Pulmonary artery endothelial cell (primary cell): ENCODE measurements around the gene LRRC37A3. TPM values are rescaled to one million over a fixed set of nuclear protein-coding genes. Genes with fewer than 3 reads are reported as not detected.
"Not testable (repeated sequence)": the region's sequence is repeated elsewhere in the genome, so short reads cannot be mapped to it uniquely, and the experiment has no call there.

ENCODE experiments used
- DNase-seq: peaks from one replicate; pipeline ENCODE4 v3.0.0-alpha.2; 2011; ENCODE audit warnings: low read depth, low spot score
- total RNA-seq: library from RNA; depleted of rRNA; stranded (reverse); fragments of >200 nt; gene quantifications from 2 replicates; pipeline ENCODE4 v1.2.3, GENCODE V29; 2014

The LRRC37A3 gene
- total RNA-seq, 1 donor from 2014 or later: 3.0 TPM

DNA sequence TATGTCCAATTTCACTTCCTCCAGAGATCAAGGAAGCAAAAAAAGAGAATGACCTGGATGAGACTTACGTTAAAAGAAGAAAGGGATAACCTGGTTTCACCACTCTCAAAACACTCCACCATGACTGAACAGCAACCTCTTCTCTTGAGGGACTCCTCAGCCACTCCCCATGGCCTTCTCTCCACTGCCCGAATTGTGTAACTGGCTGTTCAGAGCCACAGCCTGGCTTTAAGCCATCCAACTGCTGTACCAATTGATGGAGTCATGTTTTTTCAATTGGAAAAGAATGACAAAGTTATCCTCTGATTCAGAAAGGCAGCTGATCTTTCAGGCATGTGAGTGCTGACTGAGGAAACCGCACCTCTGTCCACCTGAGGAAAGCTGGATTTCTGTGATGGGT is 85.2 kb downstream of the LRRC37A3 start:
- DNase-seq: not testable (repeated sequence)

DNA sequence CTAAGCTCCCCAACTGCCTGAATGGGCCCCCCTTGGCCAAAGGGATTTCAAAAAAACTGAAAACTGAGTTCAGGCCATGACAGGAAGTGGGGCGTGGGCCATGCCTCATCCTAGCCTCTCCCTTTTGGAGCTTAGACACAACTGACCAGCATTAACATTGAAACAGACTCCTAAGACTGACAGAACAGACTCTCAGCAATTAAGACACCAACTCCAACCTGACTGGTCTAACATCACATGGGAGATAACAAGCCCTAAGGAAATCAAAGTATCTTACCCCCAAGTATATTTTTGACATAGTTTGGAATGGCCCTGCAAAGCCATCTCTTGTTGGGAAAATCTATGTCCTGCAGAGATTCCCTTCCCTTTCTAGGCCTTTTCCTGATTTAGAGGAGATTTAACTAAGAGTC is 88.6 kb downstream of the LRRC37A3 start:
- DNase-seq: not testable (repeated sequence)

DNA sequence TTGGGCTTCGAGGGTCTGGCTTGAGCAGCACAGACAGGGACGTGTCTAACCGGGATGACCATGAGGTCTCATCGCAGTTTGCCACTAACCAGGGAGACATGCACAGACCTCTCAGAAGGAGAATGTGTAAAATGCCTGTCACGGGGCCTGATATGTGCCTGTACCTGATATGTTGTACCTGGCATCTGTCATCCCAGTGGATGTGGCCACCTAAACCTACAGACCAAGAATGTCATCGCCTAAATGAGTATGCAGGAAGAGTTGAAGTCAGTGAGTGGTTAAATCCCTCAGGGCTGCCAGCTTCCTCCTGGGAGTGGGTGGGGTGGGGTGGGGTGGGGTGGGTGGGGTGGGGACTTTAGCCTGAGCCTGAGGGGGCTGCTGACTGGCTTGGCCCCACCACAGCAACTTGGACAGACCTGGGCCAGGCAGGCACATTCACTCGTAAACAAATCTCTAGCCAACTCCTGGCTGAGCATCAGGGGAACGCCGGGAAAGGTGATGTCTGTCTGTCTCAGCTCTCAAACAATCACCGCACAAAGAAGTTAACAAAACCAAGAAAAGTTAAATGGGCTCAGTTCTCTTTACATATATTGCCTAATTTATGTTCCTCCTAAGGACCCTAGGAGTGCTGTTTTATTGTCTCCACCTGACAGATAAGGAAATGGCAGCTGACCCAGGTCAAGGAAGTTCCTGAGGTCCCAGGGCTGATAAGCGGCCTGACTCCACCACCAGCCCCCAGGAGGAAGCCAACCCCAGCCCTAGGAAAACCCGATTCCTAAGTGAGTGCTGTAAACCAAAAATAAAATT is 89.3 kb downstream of the LRRC37A3 start:
- DNase-seq: not testable (repeated sequence)

DNA sequence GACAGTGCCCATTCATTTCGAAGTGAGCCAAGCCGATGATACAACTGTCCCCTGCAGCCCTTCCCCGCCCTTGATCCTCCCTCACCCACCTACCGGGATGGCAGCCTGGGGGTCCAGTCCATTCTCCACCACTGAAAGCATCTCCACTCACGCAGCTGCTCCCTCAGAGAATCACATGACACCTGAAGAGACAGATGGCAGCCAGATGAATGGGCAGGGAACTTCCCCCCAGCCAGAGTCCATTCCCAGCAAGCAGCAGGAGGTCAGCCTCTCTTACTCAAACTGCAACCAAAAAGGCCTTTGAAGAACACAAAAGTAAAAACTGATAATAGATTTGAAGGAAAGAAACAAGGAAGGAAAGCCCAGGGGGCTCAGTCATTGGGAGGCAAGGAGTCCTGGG is 90.2 kb downstream of the LRRC37A3 start:
- not testable (repeated sequence) for DNase-seq

DNA sequence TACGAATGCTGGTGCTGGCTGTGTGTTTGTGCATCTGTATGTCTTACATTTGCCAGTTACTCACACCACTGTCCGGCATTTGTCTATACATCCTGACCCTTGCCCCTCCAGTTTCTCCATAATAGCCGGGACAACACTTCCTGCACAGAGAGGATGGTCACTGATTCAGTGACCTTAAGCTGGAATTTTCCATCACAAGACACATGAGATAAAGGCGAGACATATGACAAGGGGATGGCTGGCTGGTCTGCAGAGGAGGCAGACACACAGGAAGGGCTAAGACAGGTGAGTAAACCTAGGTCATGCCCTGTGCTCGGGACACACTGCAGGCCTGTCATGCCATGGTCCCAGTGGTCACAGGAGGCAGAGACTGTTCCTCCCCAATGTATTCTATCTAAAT is 100.4 kb downstream of the LRRC37A3 start:
- DNase-seq: not testable (repeated sequence)

DNA sequence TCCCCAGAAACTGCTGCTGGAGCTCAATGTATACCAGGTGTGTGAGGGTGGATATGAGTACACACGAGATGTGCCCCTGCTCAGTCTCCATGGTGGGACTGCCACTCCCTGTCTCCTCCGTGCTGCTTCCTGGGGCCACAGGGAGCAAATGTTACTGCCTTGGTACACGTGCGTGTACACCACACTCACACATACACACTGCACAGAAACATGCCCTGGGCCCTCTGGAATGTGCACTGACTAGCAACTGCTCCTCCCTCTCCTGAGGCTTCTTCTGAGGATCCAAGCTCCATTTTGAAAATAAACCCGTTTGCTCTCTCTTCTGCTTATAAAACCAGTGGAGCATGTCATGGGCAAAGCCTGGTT is 103.5 kb downstream of the LRRC37A3 start:
- DNase-seq: not testable (repeated sequence)

DNA sequence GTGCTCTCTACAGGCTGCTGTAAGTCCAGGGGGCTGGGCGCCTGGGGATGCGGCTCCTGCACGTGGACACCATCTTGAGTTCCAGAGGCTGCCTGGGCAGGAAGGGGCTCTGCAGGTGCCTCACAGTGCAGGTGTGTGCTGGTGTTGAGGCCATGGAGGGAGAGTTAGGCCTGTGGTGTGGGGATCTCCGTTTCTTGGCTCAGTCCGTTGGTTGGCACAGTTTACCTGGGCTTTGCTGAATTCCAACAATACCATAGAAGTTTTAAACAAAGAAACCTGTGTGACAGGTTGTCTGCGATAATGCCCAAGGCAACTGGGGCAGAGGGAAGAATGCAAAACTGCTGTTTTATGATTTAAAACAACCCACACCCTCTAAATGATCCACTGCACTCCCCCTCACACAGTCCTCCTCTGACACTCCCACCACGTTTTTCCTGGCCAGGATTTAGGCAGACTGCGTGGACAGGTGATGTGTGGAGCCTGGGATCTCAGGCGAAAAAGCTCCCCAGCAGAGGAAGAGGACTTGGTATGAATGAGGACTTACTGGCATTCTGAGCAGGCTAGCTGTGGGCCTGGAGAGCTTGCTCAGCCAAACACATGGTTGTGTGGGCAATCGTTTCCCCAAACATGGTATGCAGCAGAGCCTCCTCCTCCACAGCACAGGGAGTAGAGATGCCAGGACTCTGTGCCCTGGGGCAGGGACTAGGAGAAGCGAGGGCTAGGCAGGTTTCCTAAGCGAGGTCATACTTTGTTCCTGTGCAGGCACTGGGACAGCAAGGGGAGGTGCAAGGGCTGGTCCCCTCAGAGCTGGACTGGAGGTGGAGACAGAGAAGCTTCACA is 104.1 kb downstream of the LRRC37A3 start:
- DNase-seq: not testable (repeated sequence)

DNA sequence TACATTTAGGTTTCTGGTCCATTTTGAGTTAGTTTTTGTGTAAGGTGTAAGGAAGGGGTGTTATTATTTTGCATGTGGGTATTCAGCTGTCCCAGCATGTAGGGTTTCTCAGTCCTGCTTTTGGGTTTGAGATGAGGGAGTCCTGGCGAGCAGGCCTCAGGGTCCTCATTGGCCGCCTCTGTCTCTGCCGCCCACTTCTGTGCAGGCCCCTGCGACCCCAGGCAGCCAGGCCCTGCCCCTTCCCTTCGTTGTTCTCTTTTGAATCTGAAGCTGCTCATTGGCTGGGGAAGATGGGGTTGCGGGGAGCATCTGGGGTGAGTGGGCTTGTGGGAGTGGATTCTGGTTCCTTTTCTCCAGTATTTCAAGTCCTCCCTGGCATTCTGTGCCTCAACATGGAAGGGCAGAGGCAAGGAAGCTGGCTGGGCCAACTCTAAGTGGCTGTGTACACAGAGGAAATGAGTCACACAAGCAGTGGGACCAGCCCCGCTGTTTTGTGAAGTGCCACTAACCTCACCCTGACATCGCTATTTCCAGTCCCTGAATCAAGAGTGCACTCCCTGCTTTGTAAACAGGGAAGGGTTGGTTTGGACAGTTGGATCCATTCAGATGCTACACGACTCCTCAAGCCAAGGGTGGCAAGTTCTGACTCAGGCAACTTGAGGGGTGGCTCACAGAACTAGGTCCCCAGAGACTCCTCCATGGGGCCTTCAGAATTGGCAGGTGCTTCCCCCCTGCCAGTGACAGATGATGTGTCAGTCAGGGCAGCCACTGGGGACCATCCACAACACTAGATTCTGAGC is 110.9 kb downstream of the LRRC37A3 start:
- DNase-seq: not testable (repeated sequence)

Other genes starting within 250 kb of the LRRC37A3 start
- gene GNA13, start 137.3 kb upstream of the LRRC37A3 start, total RNA-seq: 51.1 and 74.3 TPM in 2 replicates
- gene RGS9, start 217.9 kb upstream of the LRRC37A3 start, total RNA-seq: 1.1 and 1.2 TPM in 2 replicates